T follicular helper cell (primary cell): ENCODE data around the gene PAFAH1B1.
"Not testable (repeated sequence)": the region's sequence is repeated elsewhere in the genome, so short reads cannot be mapped to it uniquely, and the experiment has no call there.

ENCODE experiments used
- DNase-seq: peaks from one replicate; pipeline ENCODE4 v3.0.0-alpha.2; 2020; ENCODE audit warnings: low read depth

The PAFAH1B1 gene

DNA sequence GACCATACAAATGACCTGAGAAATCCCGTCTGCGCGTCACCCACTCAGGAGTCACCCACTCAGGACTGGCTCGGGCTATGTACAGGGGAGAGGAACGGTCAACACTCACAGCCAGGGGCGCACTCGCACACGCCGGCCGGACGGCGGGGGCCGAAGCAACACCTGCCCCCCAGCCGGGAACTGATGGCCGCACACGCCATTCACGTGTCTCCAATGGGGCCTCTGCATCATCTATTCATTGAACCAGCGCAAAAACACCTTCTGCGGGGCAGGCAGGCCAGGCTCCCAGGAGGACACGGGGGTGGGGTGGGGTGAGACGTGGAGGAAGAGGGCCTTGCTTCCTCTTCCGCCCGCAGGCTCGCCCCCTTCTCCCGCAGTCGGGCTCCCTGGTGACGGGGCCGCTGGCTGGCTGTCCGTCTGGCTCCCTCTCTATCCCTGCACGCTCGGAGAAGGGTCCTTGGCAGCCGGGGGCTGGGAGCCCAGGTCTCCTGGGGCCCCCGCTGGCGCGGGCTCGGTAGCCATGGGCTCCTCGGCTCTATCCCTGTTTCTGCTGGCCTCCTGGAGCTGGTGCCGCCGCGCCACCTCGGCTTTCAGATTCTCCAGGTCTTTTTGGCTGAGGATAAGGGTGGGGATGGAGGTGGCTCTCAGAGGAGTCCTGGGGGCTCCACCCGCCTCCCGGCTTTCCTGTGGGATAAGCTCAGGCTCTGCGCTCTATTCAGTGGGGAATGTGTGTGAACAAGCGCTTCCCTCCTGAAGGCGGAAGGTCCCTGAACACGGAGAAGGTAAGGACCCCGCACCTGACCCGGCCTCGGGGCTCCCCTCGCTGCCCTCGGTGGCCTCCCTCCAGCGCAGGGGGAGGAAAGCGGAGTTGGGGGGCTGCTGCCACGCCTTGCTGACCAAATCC is 97.0 kb downstream of the PAFAH1B1 start:
- DNase-seq, result no peak

DNA sequence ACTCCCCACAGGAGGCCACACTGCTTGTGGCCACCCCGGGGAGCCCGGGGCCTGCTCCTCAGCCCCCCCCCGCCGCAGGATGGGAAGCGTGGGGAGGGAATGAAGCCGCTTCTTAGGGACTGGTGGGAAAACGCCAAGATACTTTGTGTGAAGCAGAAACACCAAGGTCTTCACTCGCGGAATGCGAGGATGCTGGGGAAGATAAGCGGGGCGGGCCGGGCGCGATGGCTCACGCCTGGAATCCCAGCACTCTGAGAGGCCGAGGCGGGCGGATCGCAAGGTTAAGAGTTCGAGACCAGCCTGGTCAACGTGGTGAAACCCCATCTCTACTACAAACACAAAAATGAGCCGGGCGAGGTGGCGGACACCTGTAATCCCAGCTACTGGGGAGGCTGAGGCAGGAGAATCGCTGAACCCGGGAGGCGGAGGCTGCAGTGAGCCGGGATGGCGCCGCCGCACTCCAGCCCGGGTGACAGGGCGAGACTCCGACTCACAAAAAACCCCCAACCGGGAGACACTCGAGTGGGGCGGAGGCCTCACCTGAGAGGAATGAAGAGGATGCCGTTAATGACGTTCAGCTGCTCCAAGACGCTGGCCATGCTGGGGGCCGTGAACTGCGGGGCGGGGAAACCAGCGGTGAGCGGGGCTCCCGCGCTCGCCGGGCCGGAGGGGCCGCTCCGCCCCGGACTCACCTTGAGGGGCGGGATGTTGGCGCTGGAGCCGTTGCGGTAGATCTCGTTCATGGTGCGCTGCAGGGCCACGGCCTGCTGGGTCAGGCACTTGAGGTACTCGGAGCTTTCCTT is 97.8 kb downstream of the PAFAH1B1 start:
- no peak for DNase-seq

DNA sequence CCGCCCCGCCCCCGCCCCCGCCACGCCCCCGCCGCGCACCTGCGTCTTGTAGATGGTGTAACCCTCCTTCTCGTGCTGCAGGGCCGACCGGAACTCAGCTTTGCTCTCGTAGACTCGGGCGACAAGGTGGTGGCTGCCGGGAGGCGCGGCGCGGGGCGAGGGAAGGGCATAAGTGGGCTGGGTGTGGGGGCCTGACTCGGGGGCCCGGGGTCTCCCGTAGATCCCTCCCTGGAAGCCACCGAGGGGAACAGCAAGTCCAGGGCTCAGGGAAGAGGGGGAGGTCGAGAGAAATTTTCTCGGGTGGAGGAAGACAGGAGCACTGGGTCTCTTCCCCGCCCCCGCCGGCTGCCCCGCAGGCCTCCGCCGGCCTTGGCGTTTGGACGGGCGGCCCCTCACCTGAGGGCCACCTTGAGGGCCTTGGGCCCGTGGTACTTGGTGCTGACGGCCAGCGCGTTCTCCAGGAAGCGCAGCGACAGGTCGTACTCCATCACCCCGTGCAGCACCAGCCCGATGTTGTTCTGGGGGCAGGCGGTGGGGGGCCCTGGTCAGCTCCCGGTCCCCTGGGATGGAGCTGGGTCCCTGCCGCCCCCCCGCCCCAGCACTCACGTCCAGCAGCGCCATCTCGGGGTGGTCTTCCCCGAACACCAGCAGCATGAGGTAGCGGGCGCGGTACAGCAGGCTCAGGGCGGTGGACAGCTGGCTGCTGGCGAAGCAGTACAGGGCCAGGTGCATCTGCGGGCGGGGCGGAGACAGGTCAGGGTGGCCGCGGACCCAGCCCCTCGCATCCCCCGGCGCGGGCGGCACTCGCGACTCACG is 98.7 kb downstream of the PAFAH1B1 start:
- no peak for DNase-seq

DNA sequence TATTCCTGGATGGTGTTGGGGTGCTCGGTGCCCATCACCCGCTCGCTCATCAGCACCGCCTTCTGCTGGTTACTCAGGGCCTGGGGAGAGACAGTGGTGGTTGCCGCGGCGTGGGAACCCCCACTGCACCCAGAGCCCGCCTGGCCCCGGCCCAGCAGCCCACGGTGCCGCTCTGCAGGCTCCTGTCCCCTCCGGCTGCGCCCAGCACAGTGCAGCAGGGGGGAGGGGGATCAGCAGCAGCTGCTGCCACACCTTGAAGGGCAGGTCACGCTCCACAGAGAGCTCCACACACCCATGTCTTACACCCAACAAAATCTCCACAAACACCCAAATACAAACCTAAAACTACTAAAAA is 99.3 kb downstream of the PAFAH1B1 start:
- DNase-seq, result no peak

DNA sequence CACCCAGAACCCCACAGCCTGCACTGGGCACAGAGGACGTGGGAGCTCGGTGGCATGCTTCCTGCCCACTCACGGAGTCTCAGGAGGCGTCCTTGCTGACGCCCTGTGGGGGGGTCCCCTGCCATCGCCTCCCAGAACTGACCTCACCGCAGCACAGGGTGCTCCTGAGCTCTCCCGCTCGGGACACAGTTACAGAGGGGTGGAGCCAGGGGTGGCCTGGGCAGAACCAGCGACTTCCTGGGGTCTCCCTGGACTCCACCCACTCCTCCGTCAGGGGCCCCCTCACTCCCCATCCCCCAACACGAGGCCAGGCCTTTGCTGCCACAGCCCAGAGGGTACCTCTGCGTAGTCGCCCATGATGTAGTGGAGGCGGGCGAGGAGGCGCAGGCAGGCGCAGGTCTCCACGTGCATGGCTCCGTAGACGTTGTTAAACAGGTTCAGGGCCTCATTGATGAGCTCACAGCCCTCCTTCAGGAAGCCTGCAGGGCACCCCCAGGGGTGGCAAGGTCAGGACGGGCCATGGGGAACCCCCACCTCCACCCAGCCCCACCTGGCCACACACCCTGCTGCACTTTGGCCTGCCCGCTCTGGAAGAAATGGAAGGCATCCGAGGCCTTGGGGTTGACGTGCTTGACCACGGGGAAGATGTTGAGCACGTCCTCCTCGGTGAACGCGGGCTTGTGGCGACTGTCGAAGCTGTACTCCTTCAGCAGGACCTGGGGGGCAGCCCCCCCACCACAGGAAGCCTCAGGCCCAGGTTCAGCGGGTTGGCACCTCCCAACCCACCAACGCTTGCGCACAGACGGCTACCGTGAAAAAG is 100.3 kb downstream of the PAFAH1B1 start:
- no peak for DNase-seq

DNA sequence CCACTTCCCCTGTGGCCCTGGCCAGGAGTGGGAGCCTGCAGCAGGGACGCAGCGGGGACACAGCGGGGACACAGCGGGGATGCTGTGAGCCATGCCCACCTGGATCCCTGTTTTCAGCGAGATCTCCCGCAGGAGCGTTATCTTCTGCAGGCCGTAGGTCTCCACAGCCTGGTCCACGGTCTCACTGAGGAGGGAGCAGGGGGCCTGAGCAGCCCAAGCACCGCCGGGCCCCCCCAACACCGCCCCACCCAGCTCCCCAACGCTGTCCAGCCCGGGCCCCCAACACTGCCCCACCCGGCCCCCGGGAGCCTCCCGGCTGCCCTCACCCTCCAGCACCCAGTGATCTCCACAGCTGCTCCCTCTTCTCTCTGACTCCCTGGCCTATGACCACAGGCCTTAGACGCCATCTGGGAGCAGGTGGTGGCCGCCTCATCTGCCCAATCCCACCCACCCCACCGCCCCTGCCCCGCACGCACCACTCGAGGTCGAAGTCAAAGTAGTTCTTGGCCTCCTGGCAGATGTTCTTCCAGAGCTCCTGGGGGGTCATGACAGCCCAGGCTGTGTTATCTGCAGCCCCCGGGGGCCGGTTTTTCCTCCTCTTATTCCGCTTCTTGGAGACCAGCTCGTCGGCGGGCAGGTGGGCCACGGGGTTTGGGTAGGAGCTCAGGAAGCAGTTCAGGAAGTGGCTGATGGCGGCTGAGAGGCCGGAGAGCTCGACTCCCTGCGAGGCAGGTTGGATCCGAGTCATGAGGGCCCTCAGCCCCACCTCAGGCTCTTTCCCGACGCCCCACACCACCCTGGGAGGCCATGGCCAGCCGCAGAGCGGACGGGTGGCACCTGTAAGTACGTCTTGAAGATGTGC is 101.2 kb downstream of the PAFAH1B1 start:
- no peak for DNase-seq

DNA sequence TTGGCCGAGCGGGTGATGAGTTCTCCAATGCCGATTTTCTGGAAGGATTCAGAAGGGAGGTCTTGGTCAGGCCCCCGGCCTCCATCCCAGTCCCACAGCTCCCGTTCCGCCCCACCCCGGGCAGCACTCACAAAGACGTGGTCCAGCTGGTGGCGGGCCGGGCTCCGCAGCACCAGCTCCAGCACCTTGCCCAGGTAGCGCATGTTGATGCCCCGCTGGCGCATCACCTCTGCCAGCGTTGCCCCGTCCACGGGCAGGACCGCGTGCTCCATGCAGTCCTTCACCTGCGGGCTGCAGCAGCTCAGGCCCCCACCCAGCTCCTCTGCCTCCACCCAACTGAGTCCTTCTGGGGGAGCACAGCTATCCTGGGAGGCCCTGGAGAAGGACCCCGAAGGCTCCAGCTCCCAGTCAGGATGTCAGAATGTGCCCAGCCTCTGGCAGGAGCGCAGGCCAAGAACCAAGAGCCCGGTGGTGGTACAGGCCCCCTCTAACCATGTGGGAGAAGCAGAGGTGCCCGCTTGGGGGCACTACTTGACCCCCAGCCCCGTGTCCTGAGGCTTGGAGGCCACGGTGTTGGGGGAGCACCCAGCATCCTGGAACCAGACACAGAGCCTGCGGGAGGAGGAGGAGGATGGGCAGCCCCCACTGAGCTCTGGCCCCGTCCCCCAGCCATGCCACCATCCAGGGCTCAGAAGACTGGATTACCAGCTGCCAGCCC is 101.9 kb downstream of the PAFAH1B1 start:
- DNase-seq, result no peak

DNA sequence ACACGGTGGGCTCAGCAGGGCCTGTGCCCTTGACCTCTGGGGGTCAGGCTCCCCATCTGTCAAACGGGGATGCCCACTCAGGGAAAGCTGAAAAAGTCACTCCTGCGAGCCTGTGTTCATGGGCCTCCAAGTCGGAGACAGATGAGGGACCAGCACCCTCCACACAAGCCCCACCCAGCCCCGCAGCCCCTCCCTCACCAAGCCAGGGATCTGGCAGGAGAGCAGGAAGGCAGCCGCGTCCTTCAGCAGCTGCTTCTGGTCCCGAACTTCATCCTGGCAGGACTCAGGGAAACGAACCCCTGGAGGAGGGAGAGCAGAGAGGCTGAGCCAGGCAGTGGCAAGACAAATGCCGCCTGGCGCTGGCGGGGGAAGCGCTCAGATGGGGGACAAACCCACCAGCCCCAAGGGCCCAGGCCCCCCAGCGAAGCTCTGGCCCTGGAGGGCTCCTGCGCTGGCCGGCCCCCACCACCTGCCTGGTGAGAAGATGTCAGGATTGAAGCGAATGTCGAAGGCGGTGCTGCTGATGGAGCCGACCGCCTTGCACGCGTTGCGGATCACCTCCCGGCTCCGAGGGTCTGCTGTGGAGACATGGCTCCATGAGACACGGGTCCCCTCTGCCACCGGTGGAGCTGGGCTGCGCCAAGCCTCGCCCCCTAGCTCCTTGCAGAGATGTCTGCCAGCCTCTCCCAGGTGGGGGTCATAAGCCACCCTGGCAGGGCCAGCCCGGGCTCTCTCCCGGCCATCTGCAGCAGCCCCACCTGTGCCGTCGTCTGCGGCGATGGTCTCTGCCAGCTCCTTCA is 102.7 kb downstream of the PAFAH1B1 start:
- DNase-seq, result no peak

DNA sequence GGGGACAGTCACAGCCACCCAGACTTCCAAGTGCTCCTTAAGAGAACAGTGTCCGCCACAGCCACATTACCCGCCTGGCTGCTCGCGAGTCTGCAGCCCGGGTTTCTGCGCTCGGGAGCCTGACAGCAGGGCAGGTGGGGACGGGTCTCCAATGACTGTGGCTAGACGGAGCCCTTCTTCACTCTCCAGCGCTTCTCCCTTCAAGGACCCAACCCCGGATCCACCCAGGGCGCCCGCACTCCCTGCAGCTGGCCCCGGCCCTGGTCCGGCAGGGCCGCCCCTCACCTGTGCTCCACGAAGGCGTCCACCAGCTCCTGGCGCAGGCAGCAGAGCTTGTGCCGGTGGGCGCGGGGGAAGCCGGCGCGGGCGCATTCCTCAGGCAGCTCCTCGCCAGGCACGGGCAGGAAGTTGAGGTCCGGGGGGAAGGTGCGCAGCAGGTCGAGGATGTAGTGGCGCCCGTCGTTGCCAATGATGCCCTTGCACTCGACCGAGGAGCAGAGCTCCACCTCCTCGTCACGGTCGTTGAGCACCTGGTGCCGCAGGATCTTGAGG is 104.2 kb downstream of the PAFAH1B1 start:
- no peak for DNase-seq

DNA sequence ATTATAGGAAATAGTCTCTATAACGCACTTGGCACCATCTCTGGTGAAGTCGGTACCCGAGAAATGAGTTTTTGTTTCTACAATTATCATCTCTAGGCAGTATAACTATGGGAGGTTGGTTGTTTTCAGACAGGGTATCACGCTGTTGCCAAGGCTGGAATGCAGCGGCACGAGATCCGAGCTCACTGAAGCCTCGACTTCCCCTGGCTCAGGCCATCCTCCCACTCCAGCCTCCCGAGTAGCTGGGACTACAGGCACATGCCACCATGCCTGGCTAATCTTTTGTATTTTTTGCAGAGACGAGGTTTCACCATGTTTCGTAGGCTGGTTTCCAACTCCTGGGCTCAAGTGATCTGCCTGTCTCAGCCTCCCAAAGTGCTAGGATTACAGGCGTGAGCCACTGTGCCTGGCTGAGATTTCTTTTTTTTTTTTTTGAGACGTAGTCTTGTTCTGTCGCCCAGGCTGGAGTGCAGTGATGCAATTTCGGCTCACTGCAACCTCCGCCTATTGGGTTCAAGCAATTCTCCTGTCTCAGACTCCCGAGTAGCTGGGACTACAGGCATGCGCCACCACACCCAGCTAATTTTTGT is 105.9 kb downstream of the PAFAH1B1 start:
- DNase-seq, result not testable (repeated sequence)

DNA sequence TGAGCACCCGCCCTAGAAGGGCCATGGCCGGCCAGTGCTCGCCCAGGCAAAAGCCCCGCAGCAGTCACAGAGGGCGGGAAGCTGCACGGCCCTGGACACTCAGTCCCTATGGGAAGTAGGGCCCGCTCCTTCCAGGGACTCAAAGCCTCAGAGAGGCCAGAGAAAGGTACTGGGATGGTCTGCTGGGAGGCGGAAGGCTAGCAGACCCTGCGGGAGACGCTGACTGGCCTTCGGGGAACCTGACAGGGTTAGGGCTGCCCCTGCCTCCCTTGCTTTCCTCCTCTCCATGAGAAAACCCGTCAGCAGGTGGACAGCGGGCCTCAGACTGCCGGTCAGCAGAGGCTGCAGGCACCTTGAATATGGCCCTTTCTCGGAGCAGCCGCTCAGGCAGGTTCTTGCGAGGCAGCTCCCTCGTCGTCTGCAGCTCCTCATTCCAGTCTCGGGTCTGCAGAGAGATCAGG is 106.6 kb downstream of the PAFAH1B1 start:
- no peak for DNase-seq

DNA sequence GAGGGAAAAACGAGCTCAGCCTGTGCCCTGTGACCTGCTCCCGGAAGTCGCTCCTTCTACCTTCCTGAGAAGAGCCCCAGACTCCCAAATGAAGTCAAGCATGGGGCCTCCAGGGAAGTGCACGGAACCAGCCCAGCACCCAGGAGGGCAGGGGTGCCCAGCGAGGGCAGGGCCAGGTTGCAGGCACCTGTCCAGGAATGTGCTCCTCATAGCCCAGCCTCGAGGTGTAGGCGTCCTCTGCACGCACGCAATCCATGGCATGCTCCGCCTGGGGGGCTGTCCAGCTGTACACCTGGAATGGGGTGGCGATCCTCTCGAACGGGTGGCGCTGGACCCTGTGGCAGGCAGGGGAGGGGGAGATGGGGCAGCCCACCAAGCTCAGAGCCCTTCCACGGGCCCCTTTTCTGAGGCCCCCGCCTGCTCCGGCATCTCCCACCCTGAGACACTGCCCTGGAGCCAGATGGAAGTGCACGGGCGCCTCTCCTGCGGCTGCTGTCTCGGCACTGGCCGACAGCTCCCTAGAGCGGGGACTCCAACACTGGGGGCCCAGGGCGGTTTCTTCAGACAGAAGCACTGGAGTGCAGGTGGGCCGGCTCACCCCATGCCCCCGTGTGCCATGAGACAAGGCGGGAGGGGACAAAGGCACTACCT is 107.2 kb downstream of the PAFAH1B1 start:
- DNase-seq, result no peak

DNA sequence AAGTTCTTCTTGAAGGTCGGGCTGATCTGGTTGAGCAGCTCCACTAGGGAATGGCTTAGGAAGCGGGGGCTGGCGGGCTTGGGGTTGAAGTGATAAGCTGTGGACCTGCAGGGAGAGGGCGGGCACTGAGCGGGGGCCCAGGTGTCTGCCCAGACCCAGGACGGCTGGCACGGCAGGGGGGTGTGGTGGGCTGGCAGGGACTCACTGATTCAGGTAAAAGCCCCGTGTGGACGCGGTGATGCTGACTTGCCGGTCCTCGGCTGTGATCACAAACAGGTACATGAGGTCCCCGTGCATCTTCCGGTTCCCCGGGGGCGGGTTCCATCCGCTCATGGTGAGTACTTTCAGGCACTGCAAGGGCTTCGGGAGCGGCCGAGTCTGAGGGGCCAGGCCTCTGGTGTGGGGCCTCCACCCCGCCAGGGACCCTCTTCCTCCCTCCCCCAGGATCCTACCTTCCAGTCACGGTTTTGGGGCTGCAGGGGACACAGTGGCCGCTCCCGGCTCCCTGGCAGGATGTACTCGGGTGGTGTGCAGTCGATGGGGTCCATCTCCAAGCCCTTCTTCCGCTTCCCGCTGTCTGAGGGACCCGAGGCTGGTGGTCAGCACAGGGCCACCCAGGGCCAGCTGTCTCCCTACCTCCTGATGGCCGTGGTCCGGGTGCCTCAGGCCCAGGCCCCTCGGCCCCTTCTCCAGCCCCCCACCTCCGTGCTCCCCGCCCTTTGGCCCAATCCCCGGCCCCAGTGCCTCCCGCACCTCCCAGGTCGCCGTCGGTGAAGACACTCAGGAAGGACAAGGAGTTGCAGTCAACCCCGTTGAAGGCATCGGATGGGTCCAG is 107.9 kb downstream of the PAFAH1B1 start:
- no peak for DNase-seq

DNA sequence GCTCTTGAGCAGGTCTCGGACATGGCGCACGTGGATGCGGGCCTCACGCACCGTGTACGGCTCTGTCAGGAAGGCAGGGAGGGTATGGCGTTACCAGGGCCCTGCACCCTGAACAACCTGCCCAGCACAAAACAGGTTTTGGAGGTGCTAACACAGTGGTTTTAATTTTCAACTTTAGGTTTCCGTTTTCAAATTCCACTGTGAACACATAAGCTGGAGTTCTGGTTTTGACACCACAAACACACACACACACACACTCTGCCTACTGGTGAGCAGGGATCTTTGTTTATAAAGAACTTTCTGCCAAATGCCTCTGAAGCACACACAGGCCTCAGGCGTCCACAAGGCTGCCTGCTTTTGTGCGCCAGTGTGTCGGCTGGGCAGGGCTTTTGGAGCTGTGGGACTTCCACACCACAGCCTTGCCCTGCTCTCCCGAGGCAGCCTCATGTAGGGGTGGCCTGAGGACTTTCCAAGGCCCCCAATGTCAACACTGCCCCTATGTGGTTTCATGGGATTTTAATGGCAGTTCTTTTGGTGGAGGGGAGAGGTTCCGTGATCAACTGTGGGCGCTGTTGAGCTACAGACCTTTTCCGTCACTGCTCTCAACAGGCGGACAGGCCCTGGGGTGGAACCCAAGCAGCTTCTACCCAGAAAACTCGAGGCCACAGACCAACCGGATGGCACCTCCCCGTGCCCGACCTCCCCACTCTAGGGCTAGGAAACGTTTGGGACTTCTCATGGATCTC is 108.7 kb downstream of the PAFAH1B1 start:
- no peak for DNase-seq

DNA sequence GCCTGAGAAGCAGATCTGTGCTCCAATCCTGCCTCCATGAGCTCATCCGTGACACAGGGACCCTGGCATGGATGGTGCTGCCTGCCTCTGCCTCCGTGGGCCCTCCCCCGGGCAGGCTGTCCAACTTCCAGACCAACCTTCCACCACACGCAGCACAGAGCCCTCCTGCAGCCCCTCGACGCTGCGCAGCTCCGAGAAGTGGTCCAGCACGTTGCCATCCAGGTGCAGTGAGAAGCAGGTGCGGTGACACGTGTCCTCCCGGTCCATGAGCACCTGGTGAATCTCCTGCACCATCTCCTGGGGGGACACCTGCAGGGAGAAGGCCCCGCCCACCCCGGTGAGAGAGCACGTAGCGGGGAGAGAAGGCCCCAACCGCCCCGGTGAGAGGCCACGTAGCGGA is 109.7 kb downstream of the PAFAH1B1 start:
- DNase-seq, result no peak

DNA sequence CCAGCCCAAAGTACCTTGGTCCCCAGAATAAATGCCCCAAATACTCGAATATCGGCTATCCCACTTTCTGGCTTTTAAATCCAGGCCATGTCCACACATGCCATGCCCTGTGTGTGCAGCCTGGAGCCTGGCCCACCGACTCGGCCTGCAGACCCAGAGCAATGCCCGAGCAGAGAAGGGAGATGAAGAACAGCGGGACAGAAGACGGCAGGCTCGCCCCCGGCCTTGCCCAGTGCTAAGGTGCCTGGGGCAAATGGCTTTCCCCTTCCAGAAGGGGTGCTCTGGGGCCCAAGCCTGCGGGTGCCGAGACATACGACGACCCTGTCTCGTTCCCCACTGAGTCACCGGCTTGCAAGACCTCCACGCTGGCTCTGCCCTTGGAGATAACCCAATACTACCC is 110.2 kb downstream of the PAFAH1B1 start:
- DNase-seq, result no peak
